Ishikawa (cell line): ENCODE measurements around the gene S100A2.

Source experiments
- CEBPB ChIP-seq: IDR thresholded peaks from 2 replicates; pipeline ENCODE4 v1.6.1; 2012
- CREB1 ChIP-seq: IDR thresholded peaks from 2 replicates; pipeline ENCODE4 v1.6.1; 2012; ENCODE audit warnings: low read depth
- EGR1 ChIP-seq: IDR thresholded peaks from 2 replicates; pipeline ENCODE4 v1.6.1; 2012
- EP300 ChIP-seq: IDR thresholded peaks from 2 replicates; pipeline ENCODE4 v1.6.1; 2012; ENCODE audit warnings: borderline replicate concordance
- FOXM1 ChIP-seq: IDR thresholded peaks from 2 replicates; pipeline ENCODE4 v1.6.1; 2012; ENCODE audit warnings: low read depth, borderline replicate concordance
- MAX ChIP-seq: IDR thresholded peaks from 2 replicates; pipeline ENCODE4 v1.6.1; 2012
- NFIC ChIP-seq: IDR thresholded peaks from 2 replicates; pipeline ENCODE4 v1.6.1; 2012
- RAD21 ChIP-seq: IDR thresholded peaks from 2 replicates; pipeline ENCODE4 v1.6.1; 2012; ENCODE audit warnings: low read depth
- TAF1 ChIP-seq: IDR thresholded peaks from 2 replicates; pipeline ENCODE4 v1.6.1; 2012; ENCODE audit warnings: low read depth, mild to moderate bottlenecking
- TCF12 ChIP-seq: IDR thresholded peaks from 2 replicates; pipeline ENCODE4 v1.6.1; 2012; ENCODE audit warnings: low read depth
- TEAD4 ChIP-seq: IDR thresholded peaks from 2 replicates; pipeline ENCODE4 v1.6.1; 2012
- USF1 ChIP-seq: IDR thresholded peaks from 2 replicates; pipeline ENCODE4 v1.6.1; 2012
- YY1 ChIP-seq: IDR thresholded peaks from 2 replicates; pipeline ENCODE4 v1.6.1; 2012; ENCODE audit warnings: low read depth
- ZBTB7A ChIP-seq: IDR thresholded peaks from 2 replicates; pipeline ENCODE4 v1.6.1; 2012; ENCODE audit warnings: low read depth
- TF ChIP-seq, protein P1 (sequence below): IDR thresholded peaks from 2 replicates; pipeline ENCODE4 v1.6.1; 2012; ENCODE audit warnings: low read depth, mild to moderate bottlenecking

Gene S100A2

GRCh38 chr1:153539395-153540093 lies 26.1 kb downstream of the S100A2 start:
- TF ChIP-seq ZBTB7A, result no peak
- no peak for TF ChIP-seq MAX
- no peak for TF ChIP-seq EP300
- no peak for TF ChIP-seq FOXM1
- no peak for TF ChIP-seq CREB1
- TF ChIP-seq, protein P1, sequence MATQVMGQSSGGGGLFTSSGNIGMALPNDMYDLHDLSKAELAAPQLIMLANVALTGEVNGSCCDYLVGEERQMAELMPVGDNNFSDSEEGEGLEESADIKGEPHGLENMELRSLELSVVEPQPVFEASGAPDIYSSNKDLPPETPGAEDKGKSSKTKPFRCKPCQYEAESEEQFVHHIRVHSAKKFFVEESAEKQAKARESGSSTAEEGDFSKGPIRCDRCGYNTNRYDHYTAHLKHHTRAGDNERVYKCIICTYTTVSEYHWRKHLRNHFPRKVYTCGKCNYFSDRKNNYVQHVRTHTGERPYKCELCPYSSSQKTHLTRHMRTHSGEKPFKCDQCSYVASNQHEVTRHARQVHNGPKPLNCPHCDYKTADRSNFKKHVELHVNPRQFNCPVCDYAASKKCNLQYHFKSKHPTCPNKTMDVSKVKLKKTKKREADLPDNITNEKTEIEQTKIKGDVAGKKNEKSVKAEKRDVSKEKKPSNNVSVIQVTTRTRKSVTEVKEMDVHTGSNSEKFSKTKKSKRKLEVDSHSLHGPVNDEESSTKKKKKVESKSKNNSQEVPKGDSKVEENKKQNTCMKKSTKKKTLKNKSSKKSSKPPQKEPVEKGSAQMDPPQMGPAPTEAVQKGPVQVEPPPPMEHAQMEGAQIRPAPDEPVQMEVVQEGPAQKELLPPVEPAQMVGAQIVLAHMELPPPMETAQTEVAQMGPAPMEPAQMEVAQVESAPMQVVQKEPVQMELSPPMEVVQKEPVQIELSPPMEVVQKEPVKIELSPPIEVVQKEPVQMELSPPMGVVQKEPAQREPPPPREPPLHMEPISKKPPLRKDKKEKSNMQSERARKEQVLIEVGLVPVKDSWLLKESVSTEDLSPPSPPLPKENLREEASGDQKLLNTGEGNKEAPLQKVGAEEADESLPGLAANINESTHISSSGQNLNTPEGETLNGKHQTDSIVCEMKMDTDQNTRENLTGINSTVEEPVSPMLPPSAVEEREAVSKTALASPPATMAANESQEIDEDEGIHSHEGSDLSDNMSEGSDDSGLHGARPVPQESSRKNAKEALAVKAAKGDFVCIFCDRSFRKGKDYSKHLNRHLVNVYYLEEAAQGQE, result no peak
- no peak for TF ChIP-seq YY1
- no peak for TF ChIP-seq CEBPB

- TF ChIP-seq MAX (0 out of 2 replicates have a peak, but pooled peaks have one; percentile 36), NFIC (peak; percentile 66; the same call in 1 of the 2 replicates), USF1 (peak; percentile 91), YY1 (no peak)
These were observed 27.3 kb downstream of the S100A2 start for GRCh38 chr1:153538315-153538821.

DNA sequence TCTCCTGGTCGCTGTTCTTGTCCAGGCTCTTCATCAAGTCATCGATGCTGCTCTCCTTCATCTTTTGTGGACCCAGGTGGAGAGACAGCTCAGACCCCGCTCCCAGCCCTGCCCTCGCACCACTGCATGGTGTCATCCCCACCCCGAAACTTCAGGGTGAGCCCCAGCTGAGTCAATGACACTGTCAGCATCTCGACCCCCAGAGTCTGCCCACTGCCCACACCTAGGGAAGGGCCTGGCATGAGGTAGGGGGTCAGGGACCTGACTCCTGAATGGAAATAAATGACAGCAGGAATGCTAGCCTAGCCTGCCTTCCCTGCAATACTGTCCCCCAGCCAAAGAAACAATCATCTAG lies 28.3 kb downstream of the S100A2 start:
- TF ChIP-seq FOXM1, result no peak
- no peak for TF ChIP-seq NFIC
- TF ChIP-seq EP300, result no peak
- no peak for TF ChIP-seq USF1
- no peak for TF ChIP-seq EGR1
- no peak for TF ChIP-seq ZBTB7A
- no peak for TF ChIP-seq CEBPB
- no peak for TF ChIP-seq TEAD4
- TF ChIP-seq YY1, result no peak
- TF ChIP-seq, protein P1, result no peak
- TF ChIP-seq CREB1, result no peak
- no peak for TF ChIP-seq TAF1
- TF ChIP-seq RAD21, result no peak
- TF ChIP-seq TCF12, result no peak
- TF ChIP-seq MAX, result no peak

DNA sequence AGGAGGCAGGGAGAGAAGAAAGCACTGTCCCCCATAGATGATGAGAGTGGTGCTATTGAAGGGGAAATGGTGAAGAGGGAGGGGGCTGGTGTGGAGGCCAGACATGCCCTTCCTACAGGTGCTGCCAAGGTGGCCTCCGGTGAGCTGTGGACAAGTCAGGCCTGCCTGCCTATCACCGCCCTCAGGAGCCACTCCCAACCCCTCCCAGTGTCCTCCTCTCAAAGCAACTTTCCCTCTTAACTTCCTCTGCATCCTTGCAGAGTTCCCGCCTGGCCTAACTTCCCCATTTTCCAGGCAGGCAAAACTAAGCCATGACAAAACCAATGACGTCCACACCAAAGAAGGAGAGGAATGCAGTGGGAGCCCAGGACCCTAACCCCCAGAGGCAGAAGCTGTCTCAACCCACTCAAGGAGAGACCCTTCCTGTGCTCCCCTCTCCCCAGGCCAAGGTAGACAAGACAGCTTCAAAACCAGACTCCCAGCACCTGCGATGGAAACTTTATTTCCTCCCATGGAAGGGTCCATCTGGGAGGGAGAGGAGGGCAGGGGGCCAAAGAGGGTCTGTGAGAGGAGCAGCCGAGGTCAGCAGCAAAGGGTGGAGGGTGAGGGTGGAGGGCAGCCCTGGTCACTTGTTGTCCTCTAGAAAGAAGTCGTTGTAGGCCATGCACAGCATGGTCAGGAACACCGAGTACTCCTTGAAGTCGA lies 28.8 kb downstream of the S100A2 start:
- TF ChIP-seq TAF1 (no peak), ZBTB7A (no peak), MAX (no peak), TCF12 (no peak), FOXM1 (no peak), YY1 (no peak), USF1 (no peak), NFIC (no peak), TEAD4 (no peak)
- TF ChIP-seq, protein P1, result no peak
